ENCODE measurements around the gene ACTL7B. TPM values are rescaled to one million over a fixed set of nuclear protein-coding genes. Genes with fewer than 3 reads are reported as not detected.

The ACTL7B gene
- total and polyA plus RNA-seq, 2 experiments from 2014 or later = not detected

DNA sequence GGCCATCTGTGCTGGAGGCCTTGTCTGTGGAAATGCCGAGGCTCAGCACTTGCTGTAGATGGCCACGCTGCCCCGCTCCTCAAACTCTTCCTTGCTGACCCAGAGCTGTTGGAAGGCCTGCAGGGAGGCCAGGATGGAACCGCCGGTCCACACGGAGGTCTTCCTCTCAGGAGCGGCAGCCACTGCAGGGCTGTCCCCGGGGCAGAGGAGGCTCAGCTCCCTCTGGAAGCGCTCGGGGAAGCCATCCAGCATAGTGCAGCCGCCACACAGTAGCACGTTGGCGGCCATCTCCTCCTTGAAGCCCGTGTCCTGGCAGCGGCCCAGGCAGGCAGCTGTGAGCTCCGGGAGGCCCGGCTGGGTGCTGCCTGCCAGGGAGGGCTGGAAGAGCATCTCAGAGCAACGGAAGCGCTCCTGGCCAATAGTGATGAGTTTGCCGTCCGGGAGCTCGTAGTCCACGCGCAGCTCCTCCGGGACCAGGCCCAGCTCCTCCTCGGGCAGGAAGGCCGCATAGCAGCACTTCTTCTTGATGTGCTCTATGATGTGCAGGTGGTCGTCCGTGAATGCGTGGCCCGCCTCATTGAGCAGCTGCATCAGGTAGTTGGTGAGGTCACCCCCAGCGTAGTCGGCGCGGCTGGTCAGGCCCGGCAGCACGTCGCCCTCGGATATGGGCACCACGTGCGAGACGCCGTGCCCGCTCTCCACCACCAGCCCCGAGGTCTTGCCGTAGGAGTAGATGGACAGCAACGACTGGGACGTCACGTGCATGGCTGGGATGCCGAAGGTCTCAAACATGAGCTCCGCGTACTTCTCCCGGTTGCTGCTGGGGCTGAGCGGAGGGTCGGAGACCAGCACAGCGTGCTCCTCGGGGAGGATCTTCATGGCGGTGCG is 901 bp downstream of the ACTL7B start (continued):
- TF ChIP-seq, protein P1, sequence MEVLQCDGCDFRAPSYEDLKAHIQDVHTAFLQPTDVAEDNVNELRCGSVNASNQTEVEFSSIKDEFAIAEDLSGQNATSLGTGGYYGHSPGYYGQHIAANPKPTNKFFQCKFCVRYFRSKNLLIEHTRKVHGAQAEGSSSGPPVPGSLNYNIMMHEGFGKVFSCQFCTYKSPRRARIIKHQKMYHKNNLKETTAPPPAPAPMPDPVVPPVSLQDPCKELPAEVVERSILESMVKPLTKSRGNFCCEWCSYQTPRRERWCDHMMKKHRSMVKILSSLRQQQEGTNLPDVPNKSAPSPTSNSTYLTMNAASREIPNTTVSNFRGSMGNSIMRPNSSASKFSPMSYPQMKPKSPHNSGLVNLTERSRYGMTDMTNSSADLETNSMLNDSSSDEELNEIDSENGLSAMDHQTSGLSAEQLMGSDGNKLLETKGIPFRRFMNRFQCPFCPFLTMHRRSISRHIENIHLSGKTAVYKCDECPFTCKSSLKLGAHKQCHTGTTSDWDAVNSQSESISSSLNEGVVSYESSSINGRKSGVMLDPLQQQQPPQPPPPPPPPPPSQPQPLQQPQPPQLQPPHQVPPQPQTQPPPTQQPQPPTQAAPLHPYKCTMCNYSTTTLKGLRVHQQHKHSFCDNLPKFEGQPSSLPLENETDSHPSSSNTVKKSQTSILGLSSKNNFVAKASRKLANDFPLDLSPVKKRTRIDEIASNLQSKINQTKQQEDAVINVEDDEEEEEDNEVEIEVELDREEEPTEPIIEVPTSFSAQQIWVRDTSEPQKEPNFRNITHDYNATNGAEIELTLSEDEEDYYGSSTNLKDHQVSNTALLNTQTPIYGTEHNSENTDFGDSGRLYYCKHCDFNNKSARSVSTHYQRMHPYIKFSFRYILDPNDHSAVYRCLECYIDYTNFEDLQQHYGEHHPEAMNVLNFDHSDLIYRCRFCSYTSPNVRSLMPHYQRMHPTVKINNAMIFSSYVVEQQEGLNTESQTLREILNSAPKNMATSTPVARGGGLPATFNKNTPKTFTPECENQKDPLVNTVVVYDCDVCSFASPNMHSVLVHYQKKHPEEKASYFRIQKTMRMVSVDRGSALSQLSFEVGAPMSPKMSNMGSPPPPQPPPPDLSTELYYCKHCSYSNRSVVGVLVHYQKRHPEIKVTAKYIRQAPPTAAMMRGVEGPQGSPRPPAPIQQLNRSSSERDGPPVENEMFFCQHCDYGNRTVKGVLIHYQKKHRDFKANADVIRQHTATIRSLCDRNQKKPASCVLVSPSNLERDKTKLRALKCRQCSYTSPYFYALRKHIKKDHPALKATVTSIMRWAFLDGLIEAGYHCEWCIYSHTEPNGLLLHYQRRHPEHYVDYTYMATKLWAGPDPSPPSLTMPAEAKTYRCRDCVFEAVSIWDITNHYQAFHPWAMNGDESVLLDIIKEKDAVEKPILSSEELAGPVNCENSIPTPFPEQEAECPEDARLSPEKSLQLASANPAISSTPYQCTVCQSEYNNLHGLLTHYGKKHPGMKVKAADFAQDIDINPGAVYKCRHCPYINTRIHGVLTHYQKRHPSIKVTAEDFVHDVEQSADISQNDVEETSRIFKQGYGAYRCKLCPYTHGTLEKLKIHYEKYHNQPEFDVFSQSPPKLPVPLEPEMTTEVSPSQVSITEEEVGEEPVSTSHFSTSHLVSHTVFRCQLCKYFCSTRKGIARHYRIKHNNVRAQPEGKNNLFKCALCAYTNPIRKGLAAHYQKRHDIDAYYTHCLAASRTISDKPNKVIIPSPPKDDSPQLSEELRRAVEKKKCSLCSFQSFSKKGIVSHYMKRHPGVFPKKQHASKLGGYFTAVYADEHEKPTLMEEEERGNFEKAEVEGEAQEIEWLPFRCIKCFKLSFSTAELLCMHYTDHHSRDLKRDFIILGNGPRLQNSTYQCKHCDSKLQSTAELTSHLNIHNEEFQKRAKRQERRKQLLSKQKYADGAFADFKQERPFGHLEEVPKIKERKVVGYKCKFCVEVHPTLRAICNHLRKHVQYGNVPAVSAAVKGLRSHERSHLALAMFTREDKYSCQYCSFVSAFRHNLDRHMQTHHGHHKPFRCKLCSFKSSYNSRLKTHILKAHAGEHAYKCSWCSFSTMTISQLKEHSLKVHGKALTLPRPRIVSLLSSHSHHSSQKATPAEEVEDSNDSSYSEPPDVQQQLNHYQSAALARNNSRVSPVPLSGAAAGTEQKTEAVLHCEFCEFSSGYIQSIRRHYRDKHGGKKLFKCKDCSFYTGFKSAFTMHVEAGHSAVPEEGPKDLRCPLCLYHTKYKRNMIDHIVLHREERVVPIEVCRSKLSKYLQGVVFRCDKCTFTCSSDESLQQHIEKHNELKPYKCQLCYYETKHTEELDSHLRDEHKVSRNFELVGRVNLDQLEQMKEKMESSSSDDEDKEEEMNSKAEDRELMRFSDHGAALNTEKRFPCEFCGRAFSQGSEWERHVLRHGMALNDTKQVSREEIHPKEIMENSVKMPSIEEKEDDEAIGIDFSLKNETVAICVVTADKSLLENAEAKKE (CRISPR knock-in tag; IDR thresholded peaks at IDR 0.05) = no peak
- TF ChIP-seq EZH2phosphoT487 (IDR thresholded peaks at IDR 0.05; ENCODE audit: unreplicated experiment) = no peak
- no peak for TF ChIP-seq STAT1 (IDR thresholded peaks at IDR 0.05; ENCODE audit: unreplicated experiment)
- no peak for TF ChIP-seq ZNF331 (CRISPR knock-in tag; IDR thresholded peaks at IDR 0.05; ENCODE audit: low read depth)
- TF ChIP-seq NANOG (IDR thresholded peaks at IDR 0.05; ENCODE audit: borderline replicate concordance) = no peak
- TF ChIP-seq EZH2 (IDR thresholded peaks at IDR 0.05; ENCODE audit: low read depth, unreplicated experiment) = no peak
- no peak for TF ChIP-seq POLR2AphosphoS5 (IDR thresholded peaks at IDR 0.05; ENCODE audit: low read depth)
- no peak for TF ChIP-seq CREB1 (CRISPR knock-in tag; IDR thresholded peaks at IDR 0.05; ENCODE audit: low read depth)
- TF ChIP-seq, protein P2, sequence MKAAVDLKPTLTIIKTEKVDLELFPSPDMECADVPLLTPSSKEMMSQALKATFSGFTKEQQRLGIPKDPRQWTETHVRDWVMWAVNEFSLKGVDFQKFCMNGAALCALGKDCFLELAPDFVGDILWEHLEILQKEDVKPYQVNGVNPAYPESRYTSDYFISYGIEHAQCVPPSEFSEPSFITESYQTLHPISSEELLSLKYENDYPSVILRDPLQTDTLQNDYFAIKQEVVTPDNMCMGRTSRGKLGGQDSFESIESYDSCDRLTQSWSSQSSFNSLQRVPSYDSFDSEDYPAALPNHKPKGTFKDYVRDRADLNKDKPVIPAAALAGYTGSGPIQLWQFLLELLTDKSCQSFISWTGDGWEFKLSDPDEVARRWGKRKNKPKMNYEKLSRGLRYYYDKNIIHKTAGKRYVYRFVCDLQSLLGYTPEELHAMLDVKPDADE (IDR thresholded peaks at IDR 0.05) = no peak

Measured in GM23338 (cell line).